Activated CD4-positive, alpha-beta T cell treated with anti-CD3 and anti-CD28 coated beads for 36 hours (primary cell): ENCODE results near the gene TMC7. TPM values are rescaled to one million over a fixed set of nuclear protein-coding genes. Genes with fewer than 3 reads are reported as not detected.
"Not testable (repeated sequence)": the region's sequence is repeated elsewhere in the genome, so short reads cannot be mapped to it uniquely, and the experiment has no call there.

ENCODE experiments used
- ATAC-seq: fragments of 200-7000 bp; cut with Tn5 transposase; one replicate; pipeline ENCODE4 v1.10.0; 2021; ENCODE audit warnings: mild to moderate bottlenecking, moderate library complexity
- CTCF ChIA-PET: fragments of 350-600 bp; sonication (Branson Sonifier 250); formaldehyde crosslinking; loops from one replicate; lab custom pipeline; 2021; ENCODE audit warnings: antibody characterized with exemption; lab: Charles Lee
- POLR2A ChIA-PET: fragments of 350-600 bp; sonication (Branson Sonifier 250); formaldehyde crosslinking; loops from one replicate; lab custom pipeline; 2021; ENCODE audit warnings: antibody characterized with exemption, inconsistent platforms; lab: Charles Lee
- DNase-seq: peaks from one replicate; pipeline ENCODE4 v3.0.0-alpha.2; 2020
- H3K27ac Mint-ChIP-seq: one replicate; pipeline ENCODE4 v1.8.0; 2021; ENCODE audit warnings: mixed read lengths
- H3K27me3 Mint-ChIP-seq: one replicate; pipeline ENCODE4 v1.8.0; 2021; ENCODE audit warnings: mixed read lengths
- H3K36me3 Mint-ChIP-seq: one replicate; pipeline ENCODE4 v1.8.0; 2021; ENCODE audit warnings: low read depth, mixed read lengths
- H3K4me1 Mint-ChIP-seq: one replicate; pipeline ENCODE4 v1.8.0; 2021; ENCODE audit warnings: mixed read lengths
- H3K4me3 Mint-ChIP-seq: one replicate; pipeline ENCODE4 v1.8.0; 2021; ENCODE audit warnings: mild to moderate bottlenecking, moderate library complexity, mixed read lengths
- H3K9me3 Mint-ChIP-seq: one replicate; pipeline ENCODE4 v1.8.0; 2021; ENCODE audit warnings: low read depth, mixed read lengths
- intact Hi-C, 2 experiments: fragments of 100-400 bp; cut with DNase I in 1 of 2; cut with micrococcal nuclease in 1 of 2; formaldehyde crosslinking; loops; one replicate each; pipeline versions ENCODE4 v1.14.2 to v1.15.1; 2022 to 2024; cut with DNase I, micrococcal nuclease
- total RNA-seq, 2 experiments: library from RNA; stranded (reverse); gene quantifications; one replicate each; pipeline ENCODE4 v1.2.3, GENCODE V29; 2021

TMC7 gene
- total RNA-seq, 2 experiments from 2014 or later, result not detected

DNA sequence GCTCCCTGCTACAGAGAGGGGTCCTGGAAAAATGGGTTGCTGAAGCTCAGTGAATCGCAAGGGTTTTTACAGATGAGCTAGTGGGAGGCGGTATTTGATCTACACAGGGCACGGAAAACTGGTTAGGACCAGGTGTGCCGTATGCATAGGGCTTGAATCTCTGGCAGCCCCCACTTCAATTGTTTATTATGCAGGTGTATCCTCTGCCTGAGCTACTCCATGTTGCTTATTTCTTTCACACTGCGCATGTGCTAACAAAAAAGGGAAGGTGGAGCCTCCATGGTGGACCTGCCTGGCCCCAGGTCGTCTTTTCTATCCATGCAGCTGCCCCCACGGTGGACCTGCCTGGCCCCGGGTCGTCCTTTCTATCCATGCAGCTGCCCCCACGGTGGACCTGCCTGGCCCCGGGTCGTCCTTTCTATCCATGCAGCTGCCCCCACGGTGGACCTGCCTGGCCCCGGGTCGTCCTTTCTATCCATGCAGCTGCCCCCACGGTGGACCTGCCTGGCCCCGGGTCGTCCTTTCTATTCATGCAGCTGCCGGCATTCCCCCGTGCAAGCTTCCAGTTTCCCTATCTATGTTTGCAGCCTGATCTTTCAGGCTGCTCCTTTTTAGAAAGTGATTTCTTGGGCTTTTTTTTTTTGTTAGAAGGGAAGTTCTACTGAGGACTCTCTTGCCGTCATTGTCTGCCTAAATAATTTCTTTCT lies 27.7 kb upstream of the TMC7 start:
- ATAC-seq (peak; percentile 71), DNase-seq (peak; percentile 18)
- Mint-ChIP-seq H3K27ac (peak overlapping the region; percentile 76), H3K4me3 (peak overlapping the region; percentile 56)
- H3K36me3 Mint-ChIP-seq, H3K4me1 Mint-ChIP-seq, POLR2A ChIA-PET, intact Hi-C loops, H3K9me3 Mint-ChIP-seq, H3K27me3 Mint-ChIP-seq: not testable (repeated sequence)
- CTCF ChIA-PET, result interaction anchor here (0.7 to 0.9 kb wide), 2 partner anchors 31 to 156 kb away, joined by 4 read pairs; no protein-coding TSS in a partner anchor

DNA sequence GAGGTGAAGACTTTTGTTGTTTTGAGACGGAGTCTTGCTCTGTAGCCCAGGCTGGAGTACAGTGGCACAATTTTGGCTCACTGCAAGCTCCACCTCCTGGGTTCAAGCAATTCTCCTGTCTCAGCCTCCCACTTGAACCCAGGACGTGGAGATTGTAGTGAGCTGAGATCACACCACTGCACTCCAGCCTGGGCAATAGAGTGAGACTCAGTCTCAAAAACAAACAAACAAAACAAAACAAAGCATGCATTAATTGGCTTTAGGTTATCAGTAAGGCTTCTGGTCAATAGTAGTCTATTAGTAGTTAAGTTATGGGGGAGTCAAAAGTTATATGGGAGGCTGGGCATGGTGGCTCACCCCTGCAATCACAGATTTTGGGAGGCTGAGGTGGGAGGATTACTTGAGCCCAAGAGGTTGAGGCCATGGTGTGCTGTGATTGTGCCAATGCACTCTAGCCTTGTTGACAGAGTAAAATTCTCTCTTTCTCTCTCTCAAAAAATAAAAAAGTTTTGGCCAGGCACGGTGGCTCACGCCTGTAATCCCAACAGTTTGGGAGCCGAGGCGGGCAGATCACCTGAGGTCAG lies 27.0 kb upstream of the TMC7 start:
- intact Hi-C loops, DNase-seq, H3K4me1 Mint-ChIP-seq, POLR2A ChIA-PET, H3K27me3 Mint-ChIP-seq, ATAC-seq, H3K36me3 Mint-ChIP-seq, H3K9me3 Mint-ChIP-seq: not testable (repeated sequence)
- H3K4me3 Mint-ChIP-seq, result peak overlapping the region; percentile 56
- peak overlapping the region; percentile 76 for H3K27ac Mint-ChIP-seq
- CTCF ChIA-PET, result interaction anchor here (0.9 kb wide), 1 partner anchor 31 kb away, joined by 4 read pairs; no protein-coding TSS in a partner anchor

DNA sequence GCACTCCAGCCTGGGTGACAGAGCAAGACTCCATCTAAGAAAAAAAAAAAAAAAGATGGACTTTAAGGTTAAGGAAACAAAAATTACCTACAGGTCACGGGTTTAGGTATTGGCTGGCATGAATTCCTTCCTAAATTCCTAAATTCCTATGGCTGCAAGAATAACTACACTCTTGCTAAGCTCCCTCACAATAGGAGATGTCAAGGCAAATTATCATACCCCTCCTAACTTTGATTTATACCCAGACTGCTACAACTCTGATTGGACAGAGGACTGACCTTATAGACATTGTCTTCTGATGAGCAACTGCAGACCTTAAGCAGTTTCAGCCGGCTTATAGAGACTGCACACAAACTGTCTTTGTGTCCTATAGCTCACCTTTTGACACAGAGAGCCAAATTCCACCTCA lies 25.1 kb upstream of the TMC7 start:
- ChIA-PET CTCF (interaction anchor here (1.0 kb wide), 1 partner anchor 544 kb away, joined by 3 read pairs; no protein-coding TSS in a partner anchor), POLR2A (interaction anchor here (0.6 kb wide), 1 partner anchor 10 kb away, joined by 3 read pairs; no protein-coding TSS in a partner anchor)
- intact Hi-C loops, result no loop called here
- Mint-ChIP-seq H3K9me3 (no peaks in the 10 kb centered on the region), H3K36me3 (no peaks in the 10 kb centered on the region), H3K4me3 (no peak overlapping the region), H3K27me3 (peaks cover 2% of the 10 kb centered on the region), H3K4me1 (peaks cover 7% of the 10 kb centered on the region), H3K27ac (no peak overlapping the region)
- ATAC-seq (no peak), DNase-seq (no peak)

DNA sequence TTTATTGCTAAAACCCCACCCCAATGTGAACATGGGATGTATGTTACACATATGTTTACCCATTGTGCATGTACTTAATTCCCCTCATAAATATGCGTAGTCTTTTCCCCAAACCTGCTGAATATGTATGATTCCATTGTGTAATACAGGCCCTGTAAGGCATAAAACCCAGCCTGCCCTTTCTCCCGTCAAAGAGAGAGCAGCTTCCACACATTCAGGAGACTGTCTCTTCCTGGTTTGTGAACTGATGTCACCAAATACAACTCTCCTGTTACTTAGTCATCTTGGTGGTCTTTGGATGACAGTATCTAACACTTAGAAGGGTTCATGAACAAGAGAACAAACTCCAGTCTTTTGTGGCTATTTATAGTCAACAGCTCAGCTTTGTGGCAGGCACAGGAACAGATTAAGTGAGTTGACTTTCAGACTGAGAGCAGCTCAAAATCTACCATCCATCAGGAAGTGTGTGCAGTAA lies 24.7 kb upstream of the TMC7 start:
- Mint-ChIP-seq H3K4me3 (no peak overlapping the region), H3K9me3 (no peaks in the 10 kb centered on the region), H3K27me3 (peaks cover 2% of the 10 kb centered on the region), H3K27ac (no peak overlapping the region), H3K36me3 (no peaks in the 10 kb centered on the region), H3K4me1 (peaks cover 7% of the 10 kb centered on the region)
- CTCF ChIA-PET, result interaction anchor here (1.0 kb wide), 1 partner anchor 543 kb away, joined by 3 read pairs; no protein-coding TSS in a partner anchor
- POLR2A ChIA-PET, result interaction anchor here (0.6 kb wide), 1 partner anchor 10 kb away, joined by 3 read pairs; no protein-coding TSS in a partner anchor
- intact Hi-C loops, result no loop called here
- ATAC-seq (peak; percentile 16), DNase-seq (no peak)

DNA sequence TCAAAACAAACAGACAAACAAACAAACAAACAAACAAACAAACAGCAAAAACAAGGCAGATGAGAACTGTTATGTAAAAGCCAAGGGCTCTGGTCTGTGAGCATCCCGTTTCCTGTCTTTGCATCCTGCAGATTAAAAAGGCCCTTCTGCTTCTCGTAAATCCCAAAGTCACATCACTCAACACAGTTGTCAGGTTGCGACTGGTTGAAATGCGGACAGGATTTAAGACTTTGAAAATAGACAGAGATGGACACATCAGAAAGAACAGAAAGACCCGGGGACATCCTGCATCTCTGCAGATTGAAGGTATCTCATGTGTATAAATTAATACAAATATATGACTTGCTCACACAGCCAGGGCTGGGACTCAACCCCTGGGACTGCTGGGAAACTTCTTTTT lies 18.2 kb upstream of the TMC7 start:
- ChIA-PET POLR2A (no interaction called here), CTCF (interaction anchor here (0.7 kb wide), 1 partner anchor 13 kb away, joined by 3 read pairs; no protein-coding TSS in a partner anchor)
- no peak for DNase-seq
- intact Hi-C loops, result loop anchor here in 1 of 2 experiments (10.0 kb wide), 1 partner anchor 131 kb away; no protein-coding TSS in a partner anchor
- ATAC-seq, result no peak
- H3K4me3 Mint-ChIP-seq, result no peak overlapping the region
- H3K27ac Mint-ChIP-seq, result no peak overlapping the region
- H3K4me1 Mint-ChIP-seq, result peaks cover 6% of the 10 kb centered on the region
- H3K27me3 Mint-ChIP-seq, result no peaks in the 10 kb centered on the region
- H3K36me3 Mint-ChIP-seq, result no peaks in the 10 kb centered on the region
- H3K9me3 Mint-ChIP-seq, result no peaks in the 10 kb centered on the region

DNA sequence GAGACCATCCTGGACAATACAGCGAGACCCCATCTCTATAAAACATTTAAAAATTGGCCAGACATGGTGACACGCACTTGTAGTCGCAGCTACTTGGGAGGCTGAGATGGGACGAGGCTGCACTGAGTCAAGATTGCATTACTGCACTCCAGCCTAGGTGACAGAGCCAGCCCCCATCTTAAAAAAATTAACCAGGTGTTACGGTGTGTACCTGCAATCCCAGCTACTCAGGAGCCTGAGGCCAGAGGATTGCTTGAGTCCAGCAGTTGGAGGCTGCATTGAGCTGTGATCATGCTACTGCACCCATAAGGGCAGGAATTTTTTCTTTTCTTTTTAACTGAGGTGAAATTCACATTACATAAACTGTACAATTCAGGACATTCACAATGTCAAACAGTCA lies 16.9 kb upstream of the TMC7 start:
- ATAC-seq, result no peak
- H3K4me1 Mint-ChIP-seq, result peaks cover 6% of the 10 kb centered on the region
- POLR2A ChIA-PET, result no interaction called here
- H3K36me3 Mint-ChIP-seq, result no peaks in the 10 kb centered on the region
- H3K27ac Mint-ChIP-seq, result no peak overlapping the region
- intact Hi-C loops, result loop anchor here in 1 of 2 experiments (10.0 kb wide), 1 partner anchor 132 kb away; no protein-coding TSS in a partner anchor
- CTCF ChIA-PET, result no interaction called here
- no peaks in the 10 kb centered on the region for H3K9me3 Mint-ChIP-seq
- H3K4me3 Mint-ChIP-seq, result no peak overlapping the region
- DNase-seq, result no peak
- H3K27me3 Mint-ChIP-seq, result no peaks in the 10 kb centered on the region

DNA sequence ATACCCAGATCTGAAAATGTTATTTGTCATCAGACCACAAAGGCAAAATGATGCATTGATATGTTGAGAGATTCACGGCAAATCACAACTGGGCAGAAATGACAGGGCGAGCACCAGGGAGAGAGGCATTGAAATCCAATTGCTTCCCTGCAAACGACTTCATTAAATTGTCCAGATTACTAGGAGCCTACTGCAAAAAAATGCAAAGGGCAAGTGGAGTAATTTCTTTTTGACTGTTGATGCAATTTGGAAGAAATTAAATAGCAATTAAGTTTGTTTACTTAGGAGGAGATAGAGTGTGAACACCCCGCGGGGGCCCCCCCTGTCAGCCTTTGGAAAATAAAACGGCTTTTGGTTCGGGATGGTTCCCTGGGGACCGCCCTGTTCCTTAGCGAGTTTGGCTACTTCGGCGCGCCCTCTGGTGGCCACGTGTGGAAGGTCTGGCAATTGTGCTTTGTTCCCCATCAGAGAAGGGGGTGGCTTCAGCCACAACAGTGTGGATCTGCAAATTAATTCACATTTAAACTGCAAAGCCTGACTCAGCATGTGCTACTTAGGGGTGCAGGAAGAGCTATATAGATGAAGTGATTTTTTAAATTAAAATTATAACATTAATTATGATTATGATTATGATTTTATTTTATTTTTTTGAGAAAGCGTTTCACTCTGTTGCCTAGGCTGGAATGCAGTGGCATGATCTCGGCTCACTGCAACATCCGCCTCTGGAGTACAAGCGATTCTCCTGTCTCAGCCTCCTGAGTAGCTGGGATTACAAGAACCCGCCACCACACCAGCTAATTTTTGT lies 14.5 kb upstream of the TMC7 start:
- no peaks in the 10 kb centered on the region for H3K27me3 Mint-ChIP-seq
- peak overlapping the region; percentile 16 for H3K27ac Mint-ChIP-seq
- POLR2A ChIA-PET, result interaction anchor here (0.6 kb wide), 1 partner anchor 11 kb away, joined by 3 read pairs; no protein-coding TSS in a partner anchor
- H3K4me1 Mint-ChIP-seq, result peaks cover 6% of the 10 kb centered on the region
- DNase-seq, result peak; percentile 89
- CTCF ChIA-PET, result interaction anchor here (0.5 to 1.1 kb wide), 6 partner anchors 12 to 186 kb away, joined by 3 to 7 read pairs (median 3); no protein-coding TSS in a partner anchor
- intact Hi-C loops, result loop anchor here (1.0 to 10.0 kb wide), 3 partner anchors 22 to 168 kb away; partner anchors contain the start of gene ARL6IP1 (in 2 of the 2)
- no peaks in the 10 kb centered on the region for H3K36me3 Mint-ChIP-seq
- ATAC-seq, result peak; percentile 94
- H3K9me3 Mint-ChIP-seq, result no peaks in the 10 kb centered on the region
- no peak overlapping the region for H3K4me3 Mint-ChIP-seq

DNA sequence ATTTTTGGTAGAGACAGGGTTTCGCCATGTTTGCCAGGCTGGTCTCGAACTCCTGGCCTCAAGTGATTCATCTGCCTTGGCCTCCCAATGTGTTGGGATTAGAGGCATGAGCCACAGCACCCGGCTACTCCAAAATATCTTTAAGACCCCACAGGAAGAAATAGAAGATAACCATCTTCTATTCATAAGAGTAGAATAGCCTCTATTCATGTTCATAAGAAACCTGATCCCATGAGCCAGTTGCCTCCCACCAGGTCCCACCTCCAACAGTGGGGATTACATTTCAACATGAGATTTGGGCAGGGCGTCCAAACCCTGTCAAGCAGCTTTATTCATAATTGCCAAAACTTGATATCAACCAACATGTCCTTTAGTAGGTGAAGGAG lies 13.9 kb upstream of the TMC7 start:
- Mint-ChIP-seq H3K27me3 (no peaks in the 10 kb centered on the region), H3K4me1 (peaks cover 6% of the 10 kb centered on the region), H3K36me3 (no peaks in the 10 kb centered on the region), H3K9me3 (no peaks in the 10 kb centered on the region), H3K4me3 (no peak overlapping the region), H3K27ac (no peak overlapping the region)
- CTCF ChIA-PET, result interaction anchor here (0.5 to 1.1 kb wide), 6 partner anchors 12 to 186 kb away, joined by 3 to 7 read pairs (median 3); no protein-coding TSS in a partner anchor
- ATAC-seq, result no peak
- DNase-seq, result no peak
- POLR2A ChIA-PET, result no interaction called here
- intact Hi-C loops, result loop anchor here (1.0 to 10.0 kb wide), 3 partner anchors 23 to 169 kb away; partner anchors contain the start of gene ARL6IP1 (in 2 of the 2)

DNA sequence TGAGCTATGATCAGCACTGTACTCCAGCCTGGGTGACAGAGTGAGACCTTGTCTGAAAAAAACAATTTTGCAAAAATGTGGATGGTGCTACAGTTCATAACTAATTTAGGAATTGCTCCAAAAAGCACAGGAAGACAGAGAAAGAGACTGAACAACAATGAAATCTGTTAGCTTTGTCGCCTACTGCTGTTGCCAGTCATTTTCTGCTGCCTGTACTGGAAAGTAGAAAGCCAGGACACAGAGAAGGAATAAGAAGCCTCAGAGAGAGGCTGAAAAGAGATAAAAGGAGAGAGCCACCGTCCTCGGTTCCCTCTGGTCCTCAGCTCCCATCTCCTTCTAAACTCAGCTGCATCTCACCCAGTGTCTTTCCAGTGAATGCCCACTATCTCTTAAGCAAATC lies 8.6 kb upstream of the TMC7 start:
- CTCF ChIA-PET, result no interaction called here
- POLR2A ChIA-PET, result no interaction called here
- Mint-ChIP-seq H3K36me3 (no peaks in the 10 kb centered on the region), H3K27me3 (peaks cover 14% of the 10 kb centered on the region), H3K4me1 (no peaks in the 10 kb centered on the region), H3K27ac (no peak overlapping the region), H3K4me3 (no peak overlapping the region), H3K9me3 (no peaks in the 10 kb centered on the region)
- intact Hi-C loops, result no loop called here
- DNase-seq, result no peak
- no peak for ATAC-seq

DNA sequence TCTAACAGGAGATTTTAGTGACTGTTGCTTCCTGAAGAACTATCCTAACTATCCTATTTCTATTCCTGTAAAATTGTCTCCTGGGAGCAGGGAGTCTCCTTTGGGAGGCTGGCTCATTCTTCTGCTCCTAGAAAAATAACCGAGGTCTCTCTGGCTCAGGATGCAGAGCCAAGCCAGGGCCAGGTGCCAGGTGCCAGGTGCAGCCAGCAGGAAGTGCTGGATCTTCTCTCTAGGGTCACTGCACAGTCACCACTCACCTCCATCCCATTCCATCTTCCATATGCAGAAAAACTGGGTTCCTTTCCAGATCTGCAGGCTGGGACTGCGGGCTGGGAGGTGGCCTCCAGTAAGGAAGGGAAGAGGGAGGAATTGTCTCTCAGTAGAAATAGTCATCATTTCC lies 3.8 kb upstream of the TMC7 start:
- peaks cover 32% of the 10 kb centered on the region for H3K27me3 Mint-ChIP-seq
- no peaks in the 10 kb centered on the region for H3K9me3 Mint-ChIP-seq
- no peaks in the 10 kb centered on the region for H3K4me1 Mint-ChIP-seq
- intact Hi-C loops, result loop anchor here in 1 of 2 experiments (5.0 kb wide), 1 partner anchor 92 kb away; no protein-coding TSS in a partner anchor
- DNase-seq, result no peak
- no peaks in the 10 kb centered on the region for H3K36me3 Mint-ChIP-seq
- H3K27ac Mint-ChIP-seq, result no peak overlapping the region
- ChIA-PET CTCF (no interaction called here), POLR2A (no interaction called here)
- ATAC-seq, result no peak
- no peak overlapping the region for H3K4me3 Mint-ChIP-seq
